Stimulated activated CD4-positive, alpha-beta T cell treated with anti-CD3 and anti-CD28 coated beads, Interleukin-2, amount 100 ng/mL, for 48 hours (primary cell): ENCODE data around the gene CLDN3.
A peak's percentile ranks its signal among the peaks of the same experiment; 100 is the strongest.
"Not testable (repeated sequence)": the region's sequence is repeated elsewhere in the genome, so short reads cannot be mapped to it uniquely, and the experiment has no call there.

Experiments
- DNase-seq, 2 donors: peaks; one replicate each; pipeline ENCODE4 v3.0.0-alpha.2; 2020

CLDN3 gene, protein sequence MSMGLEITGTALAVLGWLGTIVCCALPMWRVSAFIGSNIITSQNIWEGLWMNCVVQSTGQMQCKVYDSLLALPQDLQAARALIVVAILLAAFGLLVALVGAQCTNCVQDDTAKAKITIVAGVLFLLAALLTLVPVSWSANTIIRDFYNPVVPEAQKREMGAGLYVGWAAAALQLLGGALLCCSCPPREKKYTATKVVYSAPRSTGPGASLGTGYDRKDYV

DNA sequence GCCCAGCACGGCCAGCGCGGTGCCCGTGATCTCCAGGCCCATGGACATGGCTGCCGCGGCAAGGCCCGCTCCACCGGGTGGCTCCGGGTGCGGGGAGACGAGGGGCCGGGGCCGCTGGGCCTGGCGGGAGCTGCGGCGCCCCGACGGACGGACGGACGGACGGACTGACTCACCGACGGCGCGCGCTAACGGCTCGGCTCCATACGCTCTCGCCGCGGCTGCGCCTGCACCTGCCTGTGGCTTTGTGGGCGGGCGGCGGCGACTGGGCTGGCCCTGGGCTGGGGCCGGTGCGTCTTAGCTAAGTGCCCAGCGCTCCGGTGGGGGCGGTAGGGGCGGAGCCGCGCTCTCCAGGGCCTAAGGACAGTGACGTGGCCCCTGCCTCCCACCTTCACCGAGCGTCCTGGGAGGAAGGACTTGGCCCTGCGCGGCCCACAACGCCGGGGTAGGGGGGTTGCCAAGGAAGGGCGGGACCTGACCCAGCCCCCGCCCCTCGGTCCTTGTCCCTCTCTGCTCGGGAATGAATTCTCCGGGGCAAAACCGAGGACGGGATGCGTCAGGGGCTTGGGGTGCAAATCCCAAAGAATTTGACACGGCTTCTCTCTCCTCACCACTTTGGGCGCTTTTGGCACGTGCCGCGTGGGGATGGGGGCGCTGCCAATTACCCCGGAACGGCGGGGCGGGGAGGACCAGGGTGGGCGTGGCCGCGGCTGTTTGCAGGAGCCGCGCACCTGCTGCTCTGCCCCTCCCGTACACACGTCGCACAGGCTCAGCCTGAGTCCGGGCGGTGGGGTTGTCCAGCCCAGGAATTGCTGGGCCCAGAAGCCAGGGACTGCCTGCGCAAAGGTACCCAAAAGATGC lies at the start of gene CLDN3:
Gene CLDN3 (minus strand): TSS at position 269 of the 858 bp plus-strand sequence. CDS start 221 bp downstream, at position 48.
- DNase-seq = peak in 1 of 2 donors; percentile 4

DNA sequence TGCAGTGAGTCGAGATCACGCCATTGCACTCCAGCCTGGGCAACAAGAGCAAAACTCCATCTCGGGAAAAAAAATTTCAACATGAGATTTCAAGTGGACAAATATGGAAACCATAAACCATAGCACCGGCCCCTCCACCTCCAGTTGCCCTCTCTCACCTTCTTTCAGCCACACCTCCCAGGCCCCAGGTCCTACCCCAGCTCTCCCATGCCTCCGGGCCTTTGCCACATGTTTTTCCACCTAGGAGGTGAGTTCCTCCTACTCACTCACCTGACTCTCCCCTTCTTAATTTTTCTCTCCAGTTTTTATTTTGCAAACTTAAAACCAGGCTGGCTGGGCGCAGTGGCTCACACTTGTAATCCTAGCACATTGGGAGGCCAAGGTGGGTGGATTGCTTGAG lies 47.1 kb upstream of the CLDN3 start:
- no peak for DNase-seq

DNA sequence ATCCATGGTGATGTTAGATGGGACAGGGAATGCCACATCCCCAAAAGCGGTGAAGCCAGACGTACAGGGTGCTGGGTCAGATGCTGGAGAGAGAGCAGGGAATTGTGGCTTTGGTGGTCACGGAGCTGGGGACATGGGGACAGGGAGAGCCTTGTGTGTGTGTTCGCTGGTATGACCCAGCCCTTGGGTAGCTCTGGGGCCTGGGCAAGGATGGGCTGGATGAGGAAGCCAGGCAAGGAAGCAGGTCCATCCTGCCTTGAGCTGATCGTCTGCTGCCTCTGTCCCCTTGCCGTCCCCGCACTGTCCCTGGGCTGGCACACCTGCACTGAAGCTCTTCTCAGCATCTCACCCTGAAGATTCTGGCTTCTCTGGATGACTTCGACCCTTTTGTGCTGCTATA lies 45.4 kb upstream of the CLDN3 start:
- no peak for DNase-seq

DNA sequence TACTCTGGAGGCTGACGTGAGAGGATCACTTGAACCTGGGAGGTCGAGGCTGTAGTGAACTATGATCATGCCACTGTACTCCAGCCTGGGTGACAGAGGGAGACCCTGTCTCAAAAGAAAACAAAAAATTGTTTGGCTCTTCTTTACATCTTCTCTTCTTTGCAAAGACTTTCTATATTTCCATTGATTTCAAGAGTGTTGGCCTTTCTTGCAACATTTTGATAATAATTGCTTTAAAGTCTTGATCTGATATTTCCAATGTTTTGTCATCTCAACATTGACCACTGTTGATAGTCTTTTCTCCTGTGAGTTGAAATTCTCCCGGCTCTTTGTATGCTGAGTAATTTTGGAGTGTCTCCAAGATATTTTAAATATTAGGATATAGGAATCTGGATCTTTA lies 42.9 kb upstream of the CLDN3 start:
- DNase-seq = no peak

DNA sequence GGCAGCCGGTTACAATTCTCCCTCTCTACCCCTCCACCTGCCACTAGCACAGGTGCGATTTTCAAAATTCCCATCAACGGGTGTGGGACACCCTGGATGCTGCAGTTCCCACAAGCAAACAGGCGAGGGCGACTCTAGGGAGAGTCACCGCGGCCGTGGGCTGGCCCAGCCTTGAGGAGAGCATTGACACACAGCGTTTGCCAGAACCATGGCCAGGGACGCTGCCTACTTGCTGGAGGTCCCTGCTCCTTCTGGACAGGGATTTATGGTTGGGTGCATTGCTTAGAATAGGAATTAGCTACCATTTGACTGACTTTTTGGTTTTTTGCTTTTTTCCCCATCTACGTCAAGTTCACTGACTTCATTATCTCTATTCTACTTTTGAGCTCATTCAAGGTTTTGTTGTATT lies 41.7 kb upstream of the CLDN3 start:
- peak; percentile 57 to 58 for DNase-seq

DNA sequence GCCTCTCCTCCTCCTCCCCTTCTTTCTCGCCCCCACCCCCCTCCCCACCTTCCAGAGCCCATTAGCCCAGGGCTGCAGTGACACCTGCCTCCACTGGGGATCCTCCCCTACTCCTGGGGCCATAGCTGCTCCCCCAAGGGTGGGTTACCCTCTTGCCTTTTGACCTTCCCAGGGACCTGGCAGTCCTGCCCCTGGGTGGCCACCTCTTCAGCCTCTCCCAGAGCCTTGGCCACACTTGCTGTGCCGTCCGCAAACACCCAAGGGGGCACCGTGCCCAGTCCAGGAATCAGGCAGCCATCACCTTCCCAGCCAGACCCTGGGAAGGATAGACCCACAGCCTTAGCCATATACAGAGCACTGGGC lies 40.9 kb upstream of the CLDN3 start:
- no peak for DNase-seq

DNA sequence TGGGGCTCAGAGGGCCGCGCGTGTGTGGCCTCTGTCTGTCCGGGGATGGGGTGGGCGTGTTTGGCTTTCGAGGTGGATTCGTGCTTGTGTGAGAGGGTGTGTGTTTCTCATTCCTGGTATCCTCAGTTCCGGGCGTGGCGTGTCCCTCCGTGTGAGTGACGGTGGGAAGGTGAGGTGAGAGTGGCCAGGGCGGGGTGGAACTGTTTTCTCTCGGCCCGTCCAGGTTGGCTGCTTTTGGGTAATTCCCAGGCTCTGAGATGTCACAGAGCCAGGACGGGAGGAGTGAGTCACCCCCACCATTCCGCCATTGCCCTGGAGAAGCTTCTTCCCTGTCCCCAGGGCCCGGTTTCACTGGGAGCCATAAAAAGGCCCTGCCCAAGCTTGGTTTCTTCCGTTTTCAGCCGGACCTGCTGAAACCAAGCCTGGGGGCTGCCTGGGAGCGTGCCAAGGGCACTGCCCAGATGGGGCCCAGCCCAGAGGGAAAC lies 39.4 kb upstream of the CLDN3 start:
- no peak for DNase-seq

DNA sequence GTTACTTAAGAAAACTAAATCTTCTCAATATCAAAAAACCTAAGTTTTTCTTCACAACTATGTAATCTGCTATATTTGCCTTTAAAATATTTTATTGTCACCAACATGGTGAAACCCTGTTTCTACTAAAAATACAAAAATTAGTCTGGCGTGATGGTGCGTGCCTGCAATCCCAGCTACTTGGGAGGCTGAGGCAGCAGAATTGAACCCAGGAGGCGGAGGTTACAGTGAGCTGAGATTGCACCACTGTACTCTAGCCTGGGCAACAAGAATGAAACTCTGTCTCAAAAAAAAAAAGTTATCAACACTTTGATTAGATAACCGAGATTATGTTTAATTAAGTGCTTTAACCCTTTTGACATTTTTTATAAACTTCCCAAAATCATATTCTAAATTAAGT lies 32.4 kb upstream of the CLDN3 start:
- no peak for DNase-seq

DNA sequence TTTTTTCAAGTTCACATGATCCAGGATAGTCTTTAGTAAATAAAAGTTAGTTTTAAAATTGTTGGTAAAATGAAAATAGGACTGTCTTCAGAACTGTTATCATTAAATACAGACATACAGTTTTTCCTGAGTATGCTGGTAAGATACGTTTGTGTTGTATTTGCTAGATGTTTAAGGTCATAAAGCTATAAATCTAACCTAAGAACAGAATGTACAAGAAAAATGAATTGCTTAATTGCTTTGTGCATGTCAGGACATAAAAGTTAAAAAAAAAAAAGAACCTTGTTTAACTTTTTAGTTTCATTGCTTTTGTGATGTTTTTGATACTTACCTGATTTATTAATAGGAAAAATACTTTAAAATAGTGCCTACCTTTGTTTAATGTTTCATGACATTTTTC lies 31.5 kb upstream of the CLDN3 start:
- no peak for DNase-seq

DNA sequence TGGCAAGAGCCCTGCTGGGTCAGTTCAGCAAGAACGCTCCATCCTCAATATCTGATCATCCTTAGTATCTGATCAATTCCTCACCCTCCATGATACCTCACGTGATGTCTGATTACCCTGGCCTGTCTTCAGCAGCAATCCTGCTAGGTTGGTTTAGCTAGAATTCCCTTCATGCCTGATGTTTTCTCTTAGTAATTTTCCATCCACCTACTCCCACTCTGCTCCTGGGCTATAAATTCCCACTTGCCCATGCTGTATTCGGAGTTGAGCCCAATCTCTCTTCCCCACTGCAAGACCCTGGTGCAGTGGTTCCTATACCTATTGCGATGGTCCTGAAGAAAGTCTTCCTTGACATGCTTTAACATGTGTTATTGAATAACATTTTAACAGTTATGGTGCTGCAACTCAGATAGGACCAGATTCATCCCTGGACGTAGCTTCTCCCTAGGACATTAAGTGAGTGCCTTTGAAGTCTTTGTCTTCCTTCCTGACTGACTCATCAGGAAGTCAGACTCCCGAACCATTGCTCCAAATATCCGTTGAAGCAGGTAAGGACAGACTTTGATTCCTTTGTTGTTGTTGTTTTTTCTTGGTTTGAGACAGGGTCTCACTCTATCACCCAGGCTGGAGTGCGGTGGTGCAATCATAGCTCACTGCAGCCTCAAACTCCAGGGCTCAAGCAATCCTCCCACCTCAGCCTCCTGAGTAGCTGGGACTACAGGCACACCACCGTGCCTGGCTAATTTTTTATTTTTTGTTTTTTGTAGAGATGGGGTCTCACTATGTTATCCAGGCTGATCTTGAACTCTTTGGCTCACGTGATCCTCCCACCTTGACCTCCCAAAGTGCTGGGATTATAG lies 29.4 kb upstream of the CLDN3 start:
- no peak for DNase-seq

DNA sequence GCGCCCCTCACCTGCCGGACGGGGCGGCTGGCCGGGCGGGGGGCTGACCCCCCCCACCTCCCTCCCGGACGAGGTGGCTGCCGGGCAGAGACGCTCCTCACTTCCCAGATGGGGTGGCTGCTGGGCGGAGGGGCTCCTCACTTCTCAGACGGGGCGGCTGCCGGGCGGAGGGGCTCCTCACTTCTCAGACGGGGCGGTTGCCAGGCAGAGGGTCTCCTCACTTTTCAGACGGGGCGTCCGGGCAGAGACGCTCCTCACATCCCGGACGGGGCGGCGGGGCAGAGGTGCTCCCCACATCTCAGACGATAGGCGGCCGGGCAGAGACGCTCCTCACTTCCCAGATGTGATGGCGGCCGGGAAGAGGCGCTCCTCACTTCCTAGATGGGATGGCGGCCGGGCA lies 27.1 kb upstream of the CLDN3 start:
- not testable (repeated sequence) for DNase-seq

DNA sequence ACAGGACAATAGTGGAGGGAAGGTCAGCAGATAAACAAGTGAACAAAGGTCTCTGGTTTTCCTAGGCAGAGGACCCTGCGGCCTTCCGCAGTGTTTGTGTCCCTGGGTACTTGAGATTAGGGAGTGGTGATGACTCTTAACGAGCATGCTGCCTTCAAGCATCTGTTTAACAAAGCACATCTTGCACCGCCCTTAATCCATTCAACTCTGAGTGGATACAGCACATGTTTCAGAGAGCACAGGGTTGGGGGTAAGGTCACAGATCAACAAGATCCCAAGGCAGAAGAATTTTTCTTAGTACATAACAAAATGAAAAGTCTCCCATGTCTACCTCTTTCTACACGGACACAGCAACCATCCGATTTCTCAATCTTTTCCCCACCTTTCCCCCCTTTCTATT lies 26.6 kb upstream of the CLDN3 start:
- DNase-seq = not testable (repeated sequence)

DNA sequence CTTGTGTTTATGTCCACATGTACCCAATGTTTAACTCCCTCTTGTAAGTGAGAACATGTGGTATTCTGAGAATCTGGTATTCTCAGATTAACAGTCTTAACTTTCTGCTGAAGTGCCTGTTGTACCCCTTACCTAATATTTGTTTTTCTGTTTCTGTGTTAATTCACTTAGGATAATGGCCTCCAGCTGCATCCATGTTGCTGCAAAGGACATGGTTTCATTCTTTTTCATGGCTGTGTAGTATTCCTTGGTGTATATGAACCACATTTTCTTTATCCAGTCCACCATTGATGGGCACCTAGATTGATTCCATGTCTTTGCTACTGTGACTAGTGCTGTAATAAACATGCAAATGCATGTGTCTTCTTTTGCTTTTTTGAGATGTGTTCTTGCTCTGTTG lies 25.1 kb upstream of the CLDN3 start:
- DNase-seq = not testable (repeated sequence)

DNA sequence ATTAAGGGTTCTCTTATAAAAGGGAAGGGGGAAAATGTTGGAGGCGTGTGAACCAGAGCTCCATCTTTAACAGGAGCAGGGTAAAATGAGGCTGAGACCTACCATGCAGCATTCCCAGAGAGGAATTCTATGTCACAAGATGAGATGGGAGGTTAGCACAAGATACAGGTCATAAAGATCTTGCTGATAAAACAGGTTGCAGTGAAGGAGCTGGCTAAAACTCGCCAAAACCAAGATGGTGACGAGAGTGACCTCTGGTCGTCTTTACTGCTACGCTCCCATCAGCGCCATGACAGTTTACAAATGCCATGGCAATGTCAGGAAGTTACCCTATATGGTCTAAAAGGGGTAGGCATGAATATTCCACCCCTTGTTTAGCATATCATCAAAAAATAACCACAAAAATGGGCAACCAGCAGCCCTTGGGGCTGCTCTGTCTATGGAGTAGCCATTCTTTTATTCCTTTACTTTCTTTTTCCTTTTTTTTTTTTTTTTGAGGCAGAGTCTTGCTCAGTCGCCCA lies 21.2 kb upstream of the CLDN3 start:
- DNase-seq = not testable (repeated sequence)

DNA sequence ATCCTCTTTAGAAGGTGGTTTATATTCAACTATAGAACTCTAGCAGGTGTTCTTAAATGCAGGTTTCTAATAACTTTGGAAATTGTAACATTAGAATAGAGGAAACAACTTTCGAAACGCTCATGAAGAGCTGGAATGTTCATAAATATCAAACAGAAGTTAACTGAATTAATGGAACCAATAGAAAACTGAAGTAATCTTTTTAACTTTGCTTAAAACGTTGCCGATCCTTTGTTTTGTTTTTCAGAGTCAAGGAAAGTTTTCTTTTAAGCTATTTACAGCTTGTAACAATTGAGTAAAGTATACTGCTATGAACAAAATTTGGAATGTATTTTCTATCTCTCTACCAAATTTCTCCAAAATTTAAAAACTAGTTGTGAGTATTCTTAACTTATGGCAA lies 19.0 kb upstream of the CLDN3 start:
- DNase-seq = no peak

DNA sequence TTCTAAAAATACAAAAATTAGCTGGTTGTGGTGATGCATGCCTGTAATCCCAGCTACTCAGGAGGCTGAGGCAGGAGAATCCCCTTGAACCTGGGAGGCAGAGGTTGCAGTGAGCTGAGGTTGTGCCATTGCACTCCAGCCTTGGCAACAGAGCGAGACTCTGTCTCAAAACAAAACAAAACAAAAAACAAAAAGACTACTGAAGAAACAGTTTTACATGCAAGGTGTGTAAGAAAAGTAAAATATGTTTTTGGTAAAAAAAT lies 17.6 kb upstream of the CLDN3 start:
- not testable (repeated sequence) for DNase-seq

DNA sequence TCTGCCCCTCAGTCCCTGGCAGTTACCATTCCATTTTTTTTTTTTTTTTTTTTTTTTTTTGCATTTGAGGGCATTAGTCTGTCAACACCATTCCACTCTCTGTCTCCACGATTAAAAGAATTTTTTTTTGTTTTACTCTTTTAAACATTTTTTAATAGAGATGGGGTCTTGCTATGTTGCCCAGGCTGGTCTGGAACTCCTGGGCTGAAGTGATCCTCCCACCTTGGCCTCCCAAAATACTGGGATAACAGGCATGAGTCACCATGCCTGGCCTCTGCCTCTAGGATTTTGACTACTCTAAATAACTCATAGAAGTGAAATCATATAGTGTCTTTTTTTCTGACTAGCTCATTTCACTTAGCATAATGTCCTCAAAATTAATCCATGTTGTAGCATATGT lies 16.5 kb upstream of the CLDN3 start:
- no peak for DNase-seq

DNA sequence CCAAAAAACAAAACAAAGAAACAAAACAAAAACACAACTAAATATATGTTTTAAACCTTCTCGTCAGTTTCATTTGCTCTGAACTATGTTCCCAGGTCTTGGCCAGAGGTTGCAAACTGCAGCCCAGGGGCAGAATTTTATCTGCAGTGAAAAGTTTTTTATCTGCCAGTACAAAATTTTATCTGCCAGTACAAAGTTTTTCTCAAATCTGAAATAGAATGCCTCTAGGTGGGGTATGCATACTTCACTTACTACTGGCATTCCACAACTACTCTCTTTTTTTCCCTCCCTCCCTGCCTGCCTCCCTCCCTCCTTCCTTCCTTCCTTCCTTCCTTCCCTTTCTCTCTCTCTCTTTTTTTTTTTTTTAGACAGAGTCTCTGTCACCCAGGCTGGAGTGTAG lies 9.4 kb upstream of the CLDN3 start:
- no peak for DNase-seq

DNA sequence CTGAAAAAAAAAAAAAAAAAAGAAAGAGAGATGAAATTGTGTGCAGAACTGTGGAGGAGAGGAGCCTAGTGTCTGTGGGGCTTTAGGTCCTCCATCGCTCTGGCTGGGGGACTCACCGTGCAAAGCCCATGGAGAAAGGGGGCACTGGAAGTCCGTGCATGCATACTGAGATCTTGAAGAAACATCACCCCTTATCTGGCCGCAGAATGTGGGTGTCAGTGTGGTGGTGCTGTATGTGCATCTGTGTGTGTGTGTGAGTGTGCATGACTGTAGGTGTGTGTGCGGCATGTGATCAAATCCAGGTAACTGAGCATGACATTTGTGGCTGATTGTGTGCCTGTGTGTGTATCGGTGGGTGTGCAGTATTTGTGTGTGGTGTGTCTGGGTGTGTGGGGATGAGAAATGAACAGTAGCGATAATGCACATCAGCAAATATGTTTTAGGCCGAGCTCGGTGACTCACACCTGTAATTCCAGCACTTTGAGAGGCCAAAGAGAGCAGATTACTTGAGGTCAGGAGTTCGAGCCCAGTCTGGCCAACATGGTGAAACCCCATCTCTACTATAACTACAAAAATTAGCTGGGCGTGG lies 8.8 kb upstream of the CLDN3 start:
- no peak for DNase-seq

DNA sequence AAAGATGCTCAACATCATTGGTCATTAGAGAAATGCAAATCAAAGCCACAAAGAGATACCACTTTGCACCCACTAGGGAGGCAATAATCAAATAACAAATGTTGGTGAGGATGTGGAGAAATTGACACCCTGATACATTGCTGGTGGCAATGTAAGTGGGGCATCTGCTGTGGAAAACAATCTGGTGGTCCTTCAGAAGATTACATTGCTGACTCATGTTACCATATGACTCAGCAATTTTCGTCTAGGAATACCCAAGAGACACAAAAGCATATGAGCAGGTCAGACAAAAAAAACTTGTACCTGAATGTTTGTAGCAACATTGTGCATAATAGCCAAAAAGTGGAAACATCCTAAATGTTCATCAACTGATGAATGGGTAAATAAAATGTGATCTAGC lies 4.9 kb upstream of the CLDN3 start:
- no peak for DNase-seq

DNA sequence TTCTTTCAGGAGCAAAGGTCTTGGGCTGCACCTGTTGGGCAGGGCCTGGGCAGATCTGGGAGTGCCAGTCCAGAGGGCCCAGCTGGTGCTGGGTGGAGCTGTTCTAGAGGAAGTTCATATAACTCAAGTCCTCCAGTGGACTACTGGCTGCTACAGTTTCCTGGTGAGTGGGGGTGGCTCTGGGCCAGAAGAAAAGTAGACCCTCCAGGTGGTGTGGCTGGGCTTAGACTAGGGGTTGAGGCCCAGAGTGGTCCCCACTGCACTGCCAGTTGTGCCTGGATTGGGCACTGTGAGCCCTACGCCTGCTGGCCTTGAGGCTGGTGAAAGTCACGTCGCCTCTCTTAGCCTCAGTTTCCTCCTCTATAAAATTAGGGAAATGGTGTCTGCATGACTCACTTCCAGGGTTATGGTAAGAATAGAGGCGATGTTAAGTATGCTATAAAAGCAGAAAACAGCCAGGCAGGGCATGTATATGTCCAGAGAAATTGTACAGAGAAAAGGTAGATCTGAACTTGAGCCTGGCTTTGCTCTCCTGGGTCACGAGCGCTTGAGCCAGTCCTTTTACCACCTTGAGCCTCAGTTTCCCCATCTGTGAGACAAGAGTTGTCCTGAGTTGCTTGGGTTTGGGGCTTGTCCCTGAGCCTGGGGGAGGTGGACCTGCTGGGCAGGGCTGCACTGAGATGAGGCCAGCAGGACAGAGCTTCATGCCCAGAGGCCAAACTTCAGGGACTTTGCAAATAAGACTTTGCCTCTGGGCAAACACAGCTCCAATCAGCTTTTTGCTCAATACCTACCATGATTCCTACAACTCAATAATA lies 3.8 kb upstream of the CLDN3 start:
- DNase-seq = no peak
